Measurements from ENCODE around the gene MYZAP. TPM values are rescaled to one million over a fixed set of nuclear protein-coding genes. Genes with fewer than 3 reads are reported as not detected.

MYZAP gene
- polyA plus RNA-seq, 1 experiment = not detected

DNA sequence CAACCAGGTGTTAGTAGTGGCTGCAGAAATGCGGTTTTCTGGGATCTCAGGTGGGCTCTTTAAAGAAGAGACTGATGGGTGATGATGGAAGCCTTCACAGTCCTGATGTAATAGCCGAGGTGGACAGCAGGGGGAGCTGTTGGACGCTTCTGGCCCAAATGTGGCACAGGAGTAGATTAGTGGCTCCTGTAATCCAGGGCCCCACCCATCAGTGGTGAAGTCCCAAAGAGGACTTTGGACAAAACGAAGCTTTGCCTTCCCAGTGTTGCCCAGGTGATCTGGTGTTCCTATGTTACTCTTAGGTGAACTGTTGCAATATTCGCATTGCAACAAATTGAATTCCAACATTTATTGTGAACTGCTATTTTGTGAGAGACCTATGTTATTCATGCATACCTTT, 31.8 kb upstream of the MYZAP start:
- Histone ChIP-seq H3K27ac (ENCODE audit: low read depth, low read length) (no peak overlapping the region), H3K9me3 (ENCODE audit: control insufficient read depth, insufficient read depth, low read length) (no peaks in the 10 kb centered on the region), H3K27me3 (ENCODE audit: control insufficient read depth, insufficient read depth, low read length) (peaks cover 9% of the 10 kb centered on the region), H3K4me3 (ENCODE audit: low read depth, low read length) (no peak overlapping the region)
- TF ChIP-seq, protein P1, sequence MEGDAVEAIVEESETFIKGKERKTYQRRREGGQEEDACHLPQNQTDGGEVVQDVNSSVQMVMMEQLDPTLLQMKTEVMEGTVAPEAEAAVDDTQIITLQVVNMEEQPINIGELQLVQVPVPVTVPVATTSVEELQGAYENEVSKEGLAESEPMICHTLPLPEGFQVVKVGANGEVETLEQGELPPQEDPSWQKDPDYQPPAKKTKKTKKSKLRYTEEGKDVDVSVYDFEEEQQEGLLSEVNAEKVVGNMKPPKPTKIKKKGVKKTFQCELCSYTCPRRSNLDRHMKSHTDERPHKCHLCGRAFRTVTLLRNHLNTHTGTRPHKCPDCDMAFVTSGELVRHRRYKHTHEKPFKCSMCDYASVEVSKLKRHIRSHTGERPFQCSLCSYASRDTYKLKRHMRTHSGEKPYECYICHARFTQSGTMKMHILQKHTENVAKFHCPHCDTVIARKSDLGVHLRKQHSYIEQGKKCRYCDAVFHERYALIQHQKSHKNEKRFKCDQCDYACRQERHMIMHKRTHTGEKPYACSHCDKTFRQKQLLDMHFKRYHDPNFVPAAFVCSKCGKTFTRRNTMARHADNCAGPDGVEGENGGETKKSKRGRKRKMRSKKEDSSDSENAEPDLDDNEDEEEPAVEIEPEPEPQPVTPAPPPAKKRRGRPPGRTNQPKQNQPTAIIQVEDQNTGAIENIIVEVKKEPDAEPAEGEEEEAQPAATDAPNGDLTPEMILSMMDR (IDR thresholded peaks at IDR 0.05; ENCODE audit: low read depth, low read length) = peak; percentile 77
- ChIA-PET CTCF (interaction anchor here (0.6 to 8.1 kb wide), 28 partner anchors 8 to 623 kb away, joined by 3 to 47 read pairs (median 4); no protein-coding TSS in a partner anchor), POLR2A (no interaction called here)
- no peak for DNase-seq (ENCODE audit: low read depth, low spot score)

DNA sequence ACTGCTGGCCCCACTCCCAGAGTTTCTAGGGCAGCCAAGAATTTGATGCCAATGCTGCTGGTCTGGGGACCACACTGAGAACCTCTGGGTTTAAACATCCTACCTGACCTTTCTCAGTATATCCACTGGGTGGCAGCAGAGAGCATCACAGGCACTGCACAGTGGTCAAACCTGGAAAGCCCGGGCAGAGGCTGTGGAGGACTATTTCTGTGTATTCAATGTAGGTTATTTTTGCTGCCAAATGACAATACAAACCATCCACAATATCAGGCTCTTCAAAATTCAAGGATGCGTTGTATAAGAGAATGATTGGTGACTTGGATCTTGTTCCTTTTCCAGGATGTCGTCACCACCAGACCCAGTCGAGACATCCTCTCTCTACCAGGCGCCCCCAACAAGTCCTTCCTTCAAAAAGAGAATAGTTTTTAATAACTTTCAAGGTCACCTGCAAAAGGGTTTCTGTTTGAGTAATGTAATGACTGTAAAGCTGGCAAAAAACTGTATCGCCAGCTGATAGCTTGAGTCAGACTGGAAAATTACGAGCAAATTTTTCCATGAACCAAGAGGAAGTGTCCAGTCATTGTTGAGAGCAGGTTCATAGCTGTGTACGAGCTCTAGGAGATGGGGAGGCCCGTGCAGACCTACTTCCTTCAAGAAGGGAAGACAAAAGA, 30.5 kb upstream of the MYZAP start:
- H3K27ac ChIP-seq (ENCODE audit: low read depth, low read length) = no peak overlapping the region
- CTCF ChIA-PET = interaction anchor here (0.6 to 8.1 kb wide), 18 partner anchors 10 to 622 kb away, joined by 3 to 47 read pairs (median 4); no protein-coding TSS in a partner anchor

DNA sequence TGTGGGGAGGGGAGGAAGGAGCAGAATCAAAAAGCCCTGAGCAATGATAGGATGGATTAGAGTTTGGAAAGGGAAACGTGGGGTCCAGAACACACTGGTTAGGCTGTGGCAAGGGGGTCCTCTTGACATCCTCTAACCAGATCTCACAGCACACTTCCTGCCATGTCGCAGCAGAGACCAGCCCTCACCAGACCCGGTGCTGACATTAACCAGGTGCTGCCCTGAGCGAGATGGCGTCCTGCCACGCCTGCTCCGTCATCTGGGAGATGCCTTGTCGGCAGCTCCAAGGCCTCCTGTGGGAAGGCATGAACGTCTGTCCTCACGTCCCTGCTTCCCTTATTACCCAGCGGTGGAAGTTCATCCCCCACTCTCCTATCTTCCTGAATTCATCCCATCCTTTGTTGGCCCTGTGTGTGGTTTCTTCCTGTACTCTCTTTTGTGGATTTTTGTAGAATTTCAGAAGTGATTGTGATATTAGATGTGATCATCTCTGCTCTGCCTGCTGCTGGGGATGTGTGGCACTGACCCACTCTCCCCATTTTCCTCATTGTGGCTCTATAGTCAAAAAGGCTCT, 29.4 kb upstream of the MYZAP start:
- Histone ChIP-seq H3K27ac (ENCODE audit: low read depth, low read length) (no peak overlapping the region), H3K9me3 (ENCODE audit: control insufficient read depth, insufficient read depth, low read length) (no peaks in the 10 kb centered on the region), H3K27me3 (ENCODE audit: control insufficient read depth, insufficient read depth, low read length) (peaks cover 9% of the 10 kb centered on the region), H3K4me3 (ENCODE audit: low read depth, low read length) (no peak overlapping the region)
- ChIA-PET POLR2A (no interaction called here), CTCF (interaction anchor here (0.7 to 0.9 kb wide), 2 partner anchors 85 to 336 kb away, joined by 4 to 5 read pairs; no protein-coding TSS in a partner anchor)
- TF ChIP-seq, protein P1 (IDR thresholded peaks at IDR 0.05; ENCODE audit: low read depth, low read length) = no peak
- DNase-seq (ENCODE audit: low read depth, low spot score) = no peak

More for the DNA sequence above, 30.5 kb upstream of the MYZAP start:
- DNase-seq (ENCODE audit: low read depth, low spot score) = peak; percentile 26
- H3K4me3 ChIP-seq (ENCODE audit: low read depth, low read length) = no peak overlapping the region
- TF ChIP-seq, protein P1 (IDR thresholded peaks at IDR 0.05; ENCODE audit: low read depth, low read length) = peak; percentile 94
- no peaks in the 10 kb centered on the region for H3K9me3 ChIP-seq (ENCODE audit: control insufficient read depth, insufficient read depth, low read length)
- POLR2A ChIA-PET = no interaction called here
- H3K27me3 ChIP-seq (ENCODE audit: control insufficient read depth, insufficient read depth, low read length) = peaks cover 12% of the 10 kb centered on the region

DNA sequence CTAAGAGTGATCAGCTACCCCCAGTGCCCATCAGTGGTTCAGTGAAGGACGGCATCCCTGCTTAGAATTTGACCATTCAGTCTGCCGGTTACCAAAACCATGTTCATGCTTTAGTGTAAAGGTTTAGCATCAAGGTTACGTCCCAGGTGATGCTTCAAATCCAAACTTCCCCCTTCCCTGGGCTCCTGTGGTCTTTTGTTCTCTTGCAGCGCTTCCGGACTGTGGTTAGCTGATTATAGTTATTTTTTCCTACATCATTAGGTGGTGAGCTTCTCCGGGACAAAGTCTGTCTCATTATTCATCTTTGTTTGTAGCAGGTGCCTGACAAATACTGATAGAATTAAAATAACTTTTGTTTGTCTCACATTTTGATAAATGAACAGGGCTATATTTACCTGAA, 28.3 kb upstream of the MYZAP start:
- ChIA-PET POLR2A (no interaction called here), CTCF (no interaction called here)
- peaks cover 3% of the 10 kb centered on the region for H3K27me3 ChIP-seq (ENCODE audit: control insufficient read depth, insufficient read depth, low read length)
- H3K4me3 ChIP-seq (ENCODE audit: low read depth, low read length) = no peak overlapping the region
- no peak overlapping the region for H3K27ac ChIP-seq (ENCODE audit: low read depth, low read length)
- TF ChIP-seq, protein P1 (IDR thresholded peaks at IDR 0.05; ENCODE audit: low read depth, low read length) = no peak
- no peak for DNase-seq (ENCODE audit: low read depth, low spot score)
- no peaks in the 10 kb centered on the region for H3K9me3 ChIP-seq (ENCODE audit: control insufficient read depth, insufficient read depth, low read length)

DNA sequence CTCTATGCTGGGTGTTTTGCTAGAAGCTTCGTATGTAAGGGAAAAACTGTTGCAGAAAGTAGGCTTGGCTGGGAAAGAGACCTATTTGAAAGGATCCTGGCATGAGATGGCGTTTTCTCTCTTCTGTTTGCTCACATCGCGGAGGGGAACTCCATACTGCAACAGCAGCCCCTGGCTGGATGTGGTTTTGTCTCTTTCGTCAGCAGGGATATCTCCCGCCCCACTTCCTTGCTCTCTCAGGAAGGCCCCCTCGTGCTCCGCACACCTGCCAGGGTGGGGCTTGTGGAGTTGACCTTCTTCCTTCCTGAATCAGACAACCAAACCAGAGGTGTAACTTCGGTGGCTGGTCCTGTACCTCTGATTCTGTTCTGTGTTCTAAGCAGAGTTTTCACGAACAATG, 26.4 kb upstream of the MYZAP start:
- ChIA-PET POLR2A (no interaction called here), CTCF (interaction anchor here (0.7 to 1.5 kb wide), 5 partner anchors 23 to 295 kb away, joined by 3 to 11 read pairs (median 5); no protein-coding TSS in a partner anchor)
- Histone ChIP-seq H3K4me3 (ENCODE audit: low read depth, low read length) (no peak overlapping the region), H3K27ac (ENCODE audit: low read depth, low read length) (no peak overlapping the region), H3K27me3 (ENCODE audit: control insufficient read depth, insufficient read depth, low read length) (peaks cover 4% of the 10 kb centered on the region), H3K9me3 (ENCODE audit: control insufficient read depth, insufficient read depth, low read length) (no peaks in the 10 kb centered on the region)
- TF ChIP-seq, protein P1 (IDR thresholded peaks at IDR 0.05; ENCODE audit: low read depth, low read length) = no peak
- no peak for DNase-seq (ENCODE audit: low read depth, low spot score)

All from AG04450 (cell line).